WTC11 (cell line): ENCODE measurements around the gene GJC3. TPM values are rescaled to one million over a fixed set of nuclear protein-coding genes. Genes with fewer than 3 reads are reported as not detected.

Experiments used
- ATAC-seq: fragments of 200-7000 bp; cut with Tn5 transposase; 2 replicates; pipeline ENCODE4 v1.10.0; 2021; ENCODE audit warnings: mild to moderate bottlenecking, moderate library complexity
- CTCF ChIA-PET: fragments of 300-600 bp; sonication (Branson Sonifier 250); formaldehyde crosslinking; loops from one replicate; lab custom pipeline; 2021; ENCODE audit warnings: antibody characterized with exemption; lab: Charles Lee
- POLR2A ChIA-PET: fragments of 350-600 bp; sonication (Branson Sonifier 250); formaldehyde crosslinking; loops from one replicate; lab custom pipeline; 2021; ENCODE audit warnings: antibody characterized with exemption; lab: Charles Lee
- DNase-seq: peaks from one replicate; pipeline ENCODE4 v3.0.0; 2021; ENCODE audit warnings: low spot score
- H3K27ac Mint-ChIP-seq: 2 replicates; pipeline ENCODE4 v1.8.0; 2021; ENCODE audit warnings: mixed read lengths
- H3K27me3 Mint-ChIP-seq: 2 replicates; pipeline ENCODE4 v1.8.0; 2021; ENCODE audit warnings: low read depth, mild to moderate bottlenecking, moderate library complexity, mixed read lengths
- H3K36me3 Mint-ChIP-seq: 2 replicates; pipeline ENCODE4 v1.8.0; 2021; ENCODE audit warnings: mixed read lengths
- H3K4me1 Mint-ChIP-seq: 2 replicates; pipeline ENCODE4 v1.8.0; 2022; ENCODE audit warnings: mixed read lengths
- H3K4me3 Mint-ChIP-seq: 2 replicates; pipeline ENCODE4 v1.8.0; 2021; ENCODE audit warnings: mild to moderate bottlenecking, moderate library complexity, mixed read lengths
- H3K9me3 Mint-ChIP-seq: 2 replicates; pipeline ENCODE4 v1.8.0; 2021; ENCODE audit warnings: mixed read lengths
- ERG ChIP-seq: fragments of 250-450 bp; sonication (Bioruptor Pico); IDR thresholded peaks from 2 replicates; pipeline ENCODE4 v1.8.0; 2021; ENCODE audit warnings: mild to moderate bottlenecking
- FOXP1 ChIP-seq: sonication (generic); formaldehyde crosslinking; IDR thresholded peaks from 2 replicates; pipeline ENCODE4 v1.8.0; 2022; ENCODE audit warnings: missing genetic modification reagents, mild to moderate bottlenecking, moderate library complexity, borderline replicate concordance
- FOXP4 ChIP-seq: sonication (generic); formaldehyde crosslinking; IDR thresholded peaks from 2 replicates; pipeline ENCODE4 v1.8.0; 2022; ENCODE audit warnings: mild to moderate bottlenecking, missing genetic modification reagents
- KAT7 ChIP-seq: sonication (generic); formaldehyde crosslinking; IDR thresholded peaks from 2 replicates; pipeline ENCODE4 v1.8.1; 2023; ENCODE audit warnings: missing genetic modification reagents, mild to moderate bottlenecking, borderline replicate concordance
- NR2C2 ChIP-seq: sonication (generic); formaldehyde crosslinking; IDR thresholded peaks from 2 replicates; pipeline ENCODE4 v1.8.0; 2022; ENCODE audit warnings: mild to moderate bottlenecking, missing genetic modification reagents
- TEAD4 ChIP-seq: sonication (generic); formaldehyde crosslinking; IDR thresholded peaks from 2 replicates; pipeline ENCODE4 v1.8.0; 2022; ENCODE audit warnings: mild to moderate bottlenecking, missing genetic modification reagents
- ZNF232 ChIP-seq: sonication (generic); formaldehyde crosslinking; IDR thresholded peaks from 2 replicates; pipeline ENCODE4 v1.8.0; 2022; ENCODE audit warnings: mild to moderate bottlenecking, missing genetic modification reagents
- ZNF512 ChIP-seq: sonication (generic); formaldehyde crosslinking; IDR thresholded peaks from 2 replicates; pipeline ENCODE4 v1.8.1; 2022; ENCODE audit warnings: missing genetic modification reagents, borderline replicate concordance
- total RNA-seq: library from RNA; stranded (reverse); gene quantifications from 3 replicates; pipeline ENCODE4 v1.2.3, GENCODE V29; 2021

Gene GJC3
- total RNA-seq, 1 experiment from 2014 or later, result 2.9 TPM

GRCh38 chr7:99876933-99877332, 52.5 kb downstream of the GJC3 start, which contains the start of gene OR2AE1 (continued):
- TF ChIP-seq KAT7 (no peak), FOXP4 (CRISPR knock-in tag) (no peak), FOXP1 (CRISPR knock-in tag) (no peak), ZNF232 (CRISPR knock-in tag) (no peak)

- POLR2A ChIA-PET, result no interaction called here
- H3K27ac Mint-ChIP-seq, result no peak overlapping the region
These were observed 52.9 kb downstream of the GJC3 start for GRCh38 chr7:99876491-99876890.

More at GRCh38 chr7:99876491-99876890, 52.9 kb downstream of the GJC3 start:
- TF ChIP-seq TEAD4 (CRISPR knock-in tag) (no peak), NR2C2 (CRISPR knock-in tag) (no peak), ZNF512 (CRISPR knock-in tag) (no peak), ERG (CRISPR knock-in tag) (no peak)
- no peaks in the 10 kb centered on the region for H3K36me3 Mint-ChIP-seq
- no peak overlapping the region for H3K4me3 Mint-ChIP-seq
- H3K9me3 Mint-ChIP-seq, result peaks cover 3% of the 10 kb centered on the region; the same call in 1 of the 2 replicates
- H3K4me1 Mint-ChIP-seq, result no peaks in the 10 kb centered on the region
- peaks cover 3% of the 10 kb centered on the region for H3K27me3 Mint-ChIP-seq
- no peak for DNase-seq
- ATAC-seq, result no peak
- CTCF ChIA-PET, result no interaction called here

Other genes with a start within 250 kb of the GJC3 start
- gene CYP3A5, start 249.6 kb downstream of the GJC3 start, total RNA-seq, result 0.39 to 0.78 TPM (median 0.76 TPM) in 3 replicates
- gene CYP3A7, start 194.4 kb downstream of the GJC3 start, total RNA-seq, result not detected in 3 replicates
- 0.32 to 0.50 TPM (median 0.33 TPM) in 3 replicates for gene CYP3A4, start 145.4 kb downstream of the GJC3 start, total RNA-seq
- not detected in 3 replicates for gene CYP3A43, start 101.6 kb downstream of the GJC3 start, total RNA-seq
- gene OR2AE1, start 52.6 kb downstream of the GJC3 start, total RNA-seq, result 0.15 TPM in 1 of 3 replicates, not detected in the others
- 6.6 to 9.8 TPM (median 9.3 TPM) in 3 replicates for gene TRIM4, start 10.1 kb downstream of the GJC3 start, total RNA-seq
- gene AZGP1, start 46.4 kb upstream of the GJC3 start, total RNA-seq, result 1.6 to 2.7 TPM (median 1.8 TPM) in 3 replicates
- 46.6 to 51.8 TPM (median 47.6 TPM) in 3 replicates for gene ZKSCAN1, start 86.0 kb upstream of the GJC3 start, total RNA-seq
- 25.5 to 27.2 TPM (median 26.2 TPM) in 3 replicates for gene ZSCAN21, start 120.2 kb upstream of the GJC3 start, total RNA-seq
- 38.1 to 48.3 TPM (median 39.1 TPM) in 3 replicates for gene ZNF3, start 152.1 kb upstream of the GJC3 start, total RNA-seq
- 118 to 124 TPM (median 119 TPM) in 3 replicates for gene COPS6, start 159.3 kb upstream of the GJC3 start, total RNA-seq
- gene MCM7, start 171.8 kb upstream of the GJC3 start, total RNA-seq, result 306 to 351 TPM (median 315 TPM) in 3 replicates
- 16.9 to 18.0 TPM (median 17.4 TPM) in 3 replicates for gene AP4M1, start 172.0 kb upstream of the GJC3 start, total RNA-seq
- gene TAF6, start 189.7 kb upstream of the GJC3 start, total RNA-seq, result 121 to 132 TPM (median 122 TPM) in 3 replicates
- gene CNPY4, start 190.0 kb upstream of the GJC3 start, total RNA-seq, result 14.3 to 15.1 TPM (median 14.6 TPM) in 3 replicates
- gene MBLAC1, start 197.3 kb upstream of the GJC3 start, total RNA-seq, result 3.0 to 3.5 TPM (median 3.0 TPM) in 3 replicates
- gene LAMTOR4, start 219.3 kb upstream of the GJC3 start, total RNA-seq, result 199 to 235 TPM (median 227 TPM) in 3 replicates
- gene TRAPPC14, start 229.1 kb upstream of the GJC3 start, total RNA-seq, result 25.0 to 28.0 TPM (median 25.1 TPM) in 3 replicates
- 8.1 to 10.3 TPM (median 8.9 TPM) in 3 replicates for gene GAL3ST4, start 239.0 kb upstream of the GJC3 start, total RNA-seq
- gene GPC2, start 247.8 kb upstream of the GJC3 start, total RNA-seq, result 52.1 to 63.9 TPM (median 63.0 TPM) in 3 replicates
- gene STAG3, start 248.3 kb upstream of the GJC3 start, total RNA-seq, result 5.2 to 7.6 TPM (median 5.5 TPM) in 3 replicates